Sigmoid colon (tissue), 7 donors: Measurements from ENCODE around the gene NCBP3. TPM values are rescaled to one million over a fixed set of nuclear protein-coding genes. Genes with fewer than 3 reads are reported as not detected.

Source experiments
- DNase-seq: peaks from one replicate; pipeline ENCODE4 v3.0.0-alpha.2; 2019
- H3K27ac ChIP-seq, 4 donors: fragments of 200-600 bp; sonication (generic); one replicate each; pipeline ENCODE4 v1.5.1; 2016 to 2019; ENCODE audit warnings: mild to moderate bottlenecking in 1 of 4
- H3K27me3 ChIP-seq, 3 donors: fragments of 200-600 bp; sonication (generic); one replicate each; pipeline ENCODE4 v1.5.1; 2019; ENCODE audit warnings: mild to moderate bottlenecking in 1 of 3
- H3K36me3 ChIP-seq, 4 donors: fragments of 200-600 bp; sonication (generic); one replicate each; pipeline ENCODE4 v1.5.1; 2016 to 2019
- H3K4me1 ChIP-seq, 4 donors: fragments of 200-600 bp; sonication (generic); one replicate each; pipeline ENCODE4 v1.5.1; 2017 to 2019
- H3K4me3 ChIP-seq, 4 donors: fragments of 200-600 bp; sonication (generic); one replicate each; pipeline ENCODE4 v1.5.1; 2017 to 2019; ENCODE audit warnings: mild to moderate bottlenecking in 2 of 4, moderate library complexity in 1 of 4
- H3K9me3 ChIP-seq, 4 donors: fragments of 200-600 bp in 3 of 4; sonication (generic) in 3 of 4; one replicate each; pipeline versions ENCODE4 v1.5.1 to v1.6.1; 2013 to 2019
- CTCF ChIP-seq, 4 experiments: fragments of 450-650 bp in 3 of 4; fragments of 200-600 bp in 1 of 4; IDR thresholded peaks; one replicate each; pipeline ENCODE4 v1.5.1; 2016 to 2019; ENCODE audit warnings: antibody characterized with exemption in 4 of 4, mild to moderate bottlenecking in 3 of 4, moderate library complexity in 2 of 4
- EP300 ChIP-seq, 4 donors: sonication (generic); formaldehyde crosslinking; IDR thresholded peaks; one replicate each; pipeline ENCODE4 v1.6.1; 2017; ENCODE audit warnings: antibody characterized with exemption in 4 of 4
- POLR2A ChIP-seq, 2 donors: fragments of 450-650 bp; IDR thresholded peaks; one replicate each; pipeline ENCODE4 v1.6.1; 2016; ENCODE audit warnings: antibody characterized with exemption in 2 of 2, mild to moderate bottlenecking in 2 of 2, moderate library complexity in 2 of 2
- POLR2AphosphoS5 ChIP-seq, 4 donors: sonication (generic); formaldehyde crosslinking; IDR thresholded peaks; one replicate each; pipeline ENCODE4 v1.6.1; 2017; ENCODE audit warnings: antibody characterized with exemption in 4 of 4
- WGBS, 2 donors: extraction: QIAGEN DNeasy Blood & Tissue Kit; methylation state at CpG; one replicate each; pipeline ENCODE4 v1.1.7; 2013; 5-methylcytosine and 5-hydroxymethylcytosine counted together
- intact Hi-C: fragments of 100-400 bp; cut with DNase I; formaldehyde crosslinking; loops from one replicate; pipeline ENCODE4 v1.15.1; 2023
- polyA plus RNA-seq, 3 donors: library from polyadenylated mRNA; stranded (reverse); fragments of 200-250 nt; gene quantifications; one replicate each; pipeline ENCODE4 v1.2.3, GENCODE V29; 2013
- total RNA-seq, 4 donors: library from RNA; depleted of rRNA; stranded (reverse); fragments of >200 nt; gene quantifications; one replicate each; pipeline ENCODE4 v1.1.0, GENCODE V29; 2016
- donor health status: healthy with polysubstance abuse.
- donor health status: Bipolar disorder and iron deficiency.
- donor health status: healthy.

The NCBP3 gene
- total and polyA plus RNA-seq, 7 donors = 8.4 to 34.8 (median 21.6) TPM

GRCh38 chr17:3770466-3770865 is 75.6 kb downstream of the NCBP3 start:
- H3K27ac ChIP-seq = no peak overlapping the region

GRCh38 chr17:3768769-3769168 is 77.3 kb downstream of the NCBP3 start:
- WGBS, 2 donors = 72 to 82% methylated on average over 8 of the region's 8 CpGs
- DNase-seq = no peak
- H3K4me1 ChIP-seq = no peaks in the 10 kb centered on the region
- no peak for TF ChIP-seq CTCF (IDR thresholded peaks at IDR 0.05)
- TF ChIP-seq EP300 (IDR thresholded peaks at IDR 0.05) = no peak
- no peak for TF ChIP-seq POLR2AphosphoS5 (IDR thresholded peaks at IDR 0.05)
- no peak for TF ChIP-seq POLR2A (IDR thresholded peaks at IDR 0.05)
- intact Hi-C loops = no loop called here
- no peak overlapping the region for H3K4me3 ChIP-seq
- no peaks in the 10 kb centered on the region for H3K9me3 ChIP-seq
- no peak overlapping the region for H3K27ac ChIP-seq
- H3K27me3 ChIP-seq = no peaks in the 10 kb centered on the region
- H3K36me3 ChIP-seq = no peaks in the 10 kb centered on the region

More at GRCh38 chr17:3770466-3770865, 75.6 kb downstream of the NCBP3 start:
- intact Hi-C loops = no loop called here
- 46 to 78% methylated on average over 8 of the region's 8 CpGs for WGBS, 2 donors
- Histone ChIP-seq H3K4me1 (no peaks in the 10 kb centered on the region), H3K27me3 (no peaks in the 10 kb centered on the region), H3K9me3 (no peaks in the 10 kb centered on the region), H3K36me3 (no peaks in the 10 kb centered on the region), H3K4me3 (no peak overlapping the region)
- no peak for DNase-seq
- TF ChIP-seq POLR2A (IDR thresholded peaks at IDR 0.05) (no peak), POLR2AphosphoS5 (IDR thresholded peaks at IDR 0.05) (no peak), EP300 (IDR thresholded peaks at IDR 0.05) (no peak), CTCF (IDR thresholded peaks at IDR 0.05) (no peak)

- H3K27me3 ChIP-seq = no peaks in the 10 kb centered on the region
- no peak overlapping the region for H3K4me3 ChIP-seq
- 90 to 91% methylated on average over 9 of the region's 9 CpGs for WGBS, 2 donors
- no peaks in the 10 kb centered on the region for H3K36me3 ChIP-seq
- TF ChIP-seq POLR2A (IDR thresholded peaks at IDR 0.05) (no peak), POLR2AphosphoS5 (IDR thresholded peaks at IDR 0.05) (no peak), EP300 (IDR thresholded peaks at IDR 0.05) (no peak), CTCF (IDR thresholded peaks at IDR 0.05) (no peak)
- no peaks in the 10 kb centered on the region for H3K9me3 ChIP-seq
- intact Hi-C loops = no loop called here
- no peak overlapping the region for H3K27ac ChIP-seq
- H3K4me1 ChIP-seq = no peaks in the 10 kb centered on the region
- DNase-seq = no peak
These were observed 77.7 kb downstream of the NCBP3 start for GRCh38 chr17:3768341-3768740.

GRCh38 chr17:3766779-3767178 is 79.3 kb downstream of the NCBP3 start:
- no peaks in the 10 kb centered on the region for H3K36me3 ChIP-seq
- H3K4me3 ChIP-seq = no peak overlapping the region
- no peaks in the 10 kb centered on the region for H3K4me1 ChIP-seq
- no peak for DNase-seq
- intact Hi-C loops = no loop called here
- TF ChIP-seq CTCF (IDR thresholded peaks at IDR 0.05) (no peak), POLR2A (IDR thresholded peaks at IDR 0.05) (no peak), POLR2AphosphoS5 (IDR thresholded peaks at IDR 0.05) (no peak), EP300 (IDR thresholded peaks at IDR 0.05) (no peak)
- 70 to 86% methylated on average over 8 of the region's 8 CpGs for WGBS, 2 donors
- H3K27me3 ChIP-seq = no peaks in the 10 kb centered on the region
- no peaks in the 10 kb centered on the region for H3K9me3 ChIP-seq
- H3K27ac ChIP-seq = no peak overlapping the region

- H3K27ac ChIP-seq = no peak overlapping the region
These were observed 80.1 kb downstream of the NCBP3 start for GRCh38 chr17:3765981-3766380.

More at GRCh38 chr17:3765981-3766380, 80.1 kb downstream of the NCBP3 start:
- H3K4me1 ChIP-seq = no peaks in the 10 kb centered on the region
- 87 to 93% methylated on average over 9 of the region's 9 CpGs for WGBS, 2 donors
- H3K27me3 ChIP-seq = no peaks in the 10 kb centered on the region
- no peak for DNase-seq
- intact Hi-C loops = no loop called here
- H3K9me3 ChIP-seq = no peaks in the 10 kb centered on the region
- TF ChIP-seq EP300 (IDR thresholded peaks at IDR 0.05) (no peak), POLR2A (IDR thresholded peaks at IDR 0.05) (no peak), CTCF (IDR thresholded peaks at IDR 0.05) (no peak), POLR2AphosphoS5 (IDR thresholded peaks at IDR 0.05) (no peak)
- no peaks in the 10 kb centered on the region for H3K36me3 ChIP-seq
- no peak overlapping the region for H3K4me3 ChIP-seq
